Stimulated activated CD8-positive, alpha-beta memory T cell treated with anti-CD3 and anti-CD28 coated beads, Interleukin-7, amount 100 ng/mL, for 1 hour (primary cell): ENCODE measurements around the gene ADGB.
"Not testable (repeated sequence)": the region's sequence is repeated elsewhere in the genome, so short reads cannot be mapped to it uniquely, and the experiment has no call there.

ENCODE experiments used
- DNase-seq, 2 donors: peaks; one replicate each; pipeline ENCODE4 v3.0.0-alpha.2; 2020; ENCODE audit warnings: low read depth in 2 of 2

The ADGB gene

DNA sequence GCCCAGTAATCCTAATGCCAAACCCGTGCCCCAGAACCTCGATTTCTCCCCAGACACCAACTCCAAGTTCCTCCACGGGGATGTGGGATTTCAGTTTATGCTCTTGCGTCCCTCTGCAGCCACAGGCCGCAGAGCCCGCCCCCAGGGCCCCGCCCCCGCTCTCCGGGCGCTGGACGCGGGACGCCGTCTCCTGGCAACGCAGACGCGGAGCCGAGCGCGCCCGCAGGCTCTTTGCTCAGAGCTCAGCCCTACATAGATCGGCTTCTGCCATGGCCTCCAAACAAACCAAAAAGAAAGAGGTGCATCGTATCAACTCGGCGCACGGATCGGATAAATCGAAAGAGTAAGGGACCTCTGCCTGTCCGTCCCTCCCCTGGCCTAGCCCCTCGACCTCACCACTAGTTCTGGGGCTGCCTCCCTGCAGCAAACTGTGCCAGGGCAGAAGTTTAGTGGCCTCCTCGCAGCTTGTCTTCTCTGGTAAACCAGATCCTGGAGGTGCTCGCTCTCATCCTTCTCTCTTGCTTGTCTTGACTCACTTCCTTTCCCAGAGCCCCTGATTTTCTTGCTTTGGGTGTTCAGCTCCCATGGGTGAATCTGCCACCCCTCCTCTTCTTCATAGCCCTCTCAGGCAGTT is at the start of gene ADGB:
Gene ADGB, plus strand, starts transcription at position 201 of the 634 bp plus-strand sequence. Its CDS starts 69 bp downstream, at position 270.
- DNase-seq, result no peak

DNA sequence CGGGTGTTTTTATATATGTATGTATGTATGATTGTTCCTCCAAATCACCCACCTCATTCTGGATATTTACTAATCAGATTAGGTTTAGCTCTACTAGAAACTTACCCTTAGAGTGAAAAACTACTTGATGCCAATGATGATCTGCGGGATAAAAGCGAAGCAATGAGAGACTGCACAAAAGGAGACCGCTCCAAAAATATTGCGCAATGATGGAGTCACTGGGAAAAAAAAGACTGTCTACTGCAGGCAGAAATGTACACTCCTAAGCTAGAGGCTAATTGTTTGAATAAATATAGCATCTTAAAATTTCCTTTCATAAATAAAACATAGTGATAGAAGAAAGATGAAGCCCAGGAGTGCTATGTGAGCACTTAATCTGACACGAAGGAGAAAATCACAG is 47.9 kb upstream of the ADGB start:
- DNase-seq, result no peak

DNA sequence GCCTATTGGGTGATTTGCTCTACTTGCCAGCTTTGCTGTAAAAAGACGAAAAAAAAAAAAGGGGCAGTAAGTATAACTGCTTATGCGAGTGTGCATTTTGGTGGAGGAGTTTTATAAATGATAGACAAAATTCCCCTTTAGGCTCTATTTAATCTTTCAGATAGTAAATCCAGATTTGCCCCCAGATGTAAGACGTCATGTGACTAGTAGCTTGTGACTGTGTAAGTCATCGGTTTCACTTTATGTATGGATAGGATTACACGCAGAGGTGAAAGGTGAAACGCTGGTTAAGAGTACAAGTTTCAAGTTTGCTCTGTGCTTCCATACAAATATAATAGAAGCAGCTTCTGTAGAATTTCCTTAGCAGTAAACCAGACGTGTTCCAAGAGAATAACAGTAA is 47.2 kb upstream of the ADGB start:
- DNase-seq, result no peak

DNA sequence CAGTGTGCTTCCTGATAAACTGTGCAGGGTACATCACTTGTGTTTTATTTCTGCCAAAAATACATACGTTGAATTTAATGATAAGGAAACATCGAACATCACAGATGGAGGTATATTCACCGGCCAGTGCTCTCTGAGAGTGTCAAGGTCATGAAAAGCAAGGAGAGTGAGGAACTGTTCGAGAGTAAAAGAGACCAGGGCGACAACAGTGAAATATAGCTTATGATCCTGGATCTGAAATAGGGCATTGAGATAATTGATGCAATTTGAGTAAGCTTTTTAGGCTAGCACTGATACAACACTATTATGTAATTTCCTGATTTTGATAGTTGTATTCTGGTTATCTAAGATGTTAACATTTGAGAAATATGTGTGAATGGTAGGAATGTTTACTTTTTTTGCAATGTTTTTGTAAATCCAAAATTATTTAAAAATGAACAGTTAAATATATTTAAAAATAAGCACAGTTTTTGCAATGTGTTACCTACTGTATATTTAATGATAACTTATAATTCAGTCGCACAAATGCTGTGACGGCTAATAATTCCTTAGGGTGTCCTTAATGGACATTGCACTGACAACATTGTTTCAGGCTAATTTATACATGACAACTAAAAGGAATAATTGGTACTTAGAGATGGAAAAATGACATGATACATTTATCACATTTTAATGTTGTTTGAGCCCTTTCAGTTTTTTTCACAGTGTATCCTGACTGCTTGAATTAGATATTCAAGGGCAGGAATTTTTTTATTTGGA is 45.2 kb upstream of the ADGB start:
- no peak for DNase-seq

DNA sequence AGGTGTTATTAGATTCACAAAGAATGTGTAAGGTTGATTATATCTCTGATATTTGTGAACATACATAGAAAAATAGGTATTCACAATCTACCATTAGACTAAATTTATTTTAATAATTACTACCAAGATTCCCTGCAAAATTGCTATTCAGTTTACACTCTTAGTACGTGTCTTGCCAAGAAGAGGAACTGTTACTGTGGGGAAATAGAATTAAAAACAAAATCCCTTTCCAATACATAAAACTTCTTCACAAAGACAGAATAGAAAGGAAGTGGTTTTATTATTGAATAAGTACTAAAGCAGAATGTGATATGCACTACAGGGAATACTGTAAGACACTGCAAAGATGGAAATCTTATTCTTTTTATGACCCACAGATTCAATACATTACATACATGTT is 38.2 kb upstream of the ADGB start:
- DNase-seq, result no peak

DNA sequence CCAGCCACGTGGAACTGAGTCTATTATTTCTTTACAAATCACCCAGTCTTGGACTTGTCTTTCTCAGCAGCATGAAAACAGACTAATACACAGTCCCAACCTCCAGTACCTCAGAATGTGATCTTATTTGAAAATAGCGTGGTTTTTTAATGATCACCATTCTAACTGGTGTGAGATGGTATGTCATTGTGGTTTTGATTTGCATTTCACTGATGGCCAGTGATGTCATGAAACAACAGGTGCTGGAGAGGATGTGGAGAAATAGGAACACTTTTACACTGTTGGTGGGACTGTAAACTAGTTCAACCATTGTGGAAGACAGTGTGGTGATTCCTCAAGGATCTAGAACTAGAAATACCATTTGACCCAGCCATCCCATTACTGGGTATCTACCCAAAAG is 32.1 kb upstream of the ADGB start:
- DNase-seq, result not testable (repeated sequence)

DNA sequence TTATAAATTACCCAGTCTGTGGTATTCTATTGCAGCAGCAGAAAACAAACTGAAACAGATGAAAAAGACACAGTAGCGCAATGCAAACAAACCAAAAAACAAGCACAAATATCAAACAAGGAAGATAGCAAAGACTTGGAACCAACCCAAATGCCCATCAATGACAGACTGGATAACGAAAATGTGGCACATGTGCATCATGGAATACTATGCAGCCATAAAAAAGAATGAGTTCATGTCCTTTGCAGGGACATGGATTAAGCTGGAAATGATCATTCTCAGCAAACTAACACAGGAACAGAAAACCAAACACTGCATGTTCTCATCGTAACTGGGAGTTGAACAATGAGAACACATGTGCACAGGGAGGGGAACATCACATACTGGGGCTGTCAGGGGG is 30.2 kb upstream of the ADGB start:
- not testable (repeated sequence) for DNase-seq

DNA sequence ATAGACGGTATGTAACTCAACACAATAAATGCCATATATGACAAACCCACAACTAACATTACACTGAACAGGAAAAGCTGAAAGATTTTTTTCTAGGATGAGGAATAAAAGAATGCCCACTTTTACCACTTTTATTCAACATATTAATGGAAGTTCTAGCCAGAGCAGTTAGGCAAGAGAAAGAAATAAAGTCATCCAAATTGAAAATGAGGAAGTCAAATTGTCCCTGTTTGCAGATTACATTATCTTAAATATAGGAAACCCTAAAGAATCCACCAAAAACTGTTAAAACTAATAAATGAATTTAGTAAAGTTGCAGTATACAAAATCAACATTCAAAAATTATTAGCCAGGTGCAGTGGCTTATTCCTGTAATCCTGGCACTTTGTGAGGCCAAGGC is 24.6 kb upstream of the ADGB start:
- DNase-seq, result no peak

DNA sequence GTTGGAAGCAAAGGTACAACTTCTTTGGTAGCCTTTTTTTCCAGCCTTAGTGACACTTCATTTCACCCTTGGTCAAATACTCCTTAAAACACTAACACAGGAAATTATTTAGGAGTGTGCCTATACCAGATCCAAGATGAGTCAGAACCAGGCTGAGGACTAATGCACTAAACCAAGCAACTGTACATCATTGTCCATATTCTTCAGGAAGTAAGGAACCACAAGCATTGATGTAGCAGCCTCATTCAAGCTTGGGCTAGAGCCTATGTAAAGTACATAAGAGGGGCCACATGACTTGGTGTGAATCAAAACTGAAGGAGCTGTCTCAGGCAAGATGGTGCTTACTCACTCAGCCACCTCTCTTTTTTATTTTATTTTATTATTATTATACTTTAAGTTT is 20.7 kb upstream of the ADGB start:
- DNase-seq, result no peak

DNA sequence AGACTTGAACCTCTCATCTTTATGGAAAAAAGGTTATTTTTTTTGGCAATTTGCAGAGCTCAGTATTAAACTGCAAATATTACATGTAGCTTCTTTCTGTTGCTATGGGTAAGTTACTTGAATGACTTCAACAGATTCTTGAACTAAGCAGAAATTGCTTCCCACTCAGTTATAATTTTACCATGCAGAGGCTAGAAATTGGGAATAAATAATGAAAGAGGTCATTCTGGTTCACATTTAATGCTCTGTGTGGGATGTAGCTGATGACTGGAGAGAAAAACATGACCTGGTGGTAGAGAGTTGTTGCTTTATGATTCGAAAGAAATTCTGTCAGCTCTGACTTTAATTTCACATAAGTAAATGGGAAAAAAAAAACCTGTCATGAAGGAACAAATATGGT is 16.8 kb upstream of the ADGB start:
- DNase-seq, result no peak

DNA sequence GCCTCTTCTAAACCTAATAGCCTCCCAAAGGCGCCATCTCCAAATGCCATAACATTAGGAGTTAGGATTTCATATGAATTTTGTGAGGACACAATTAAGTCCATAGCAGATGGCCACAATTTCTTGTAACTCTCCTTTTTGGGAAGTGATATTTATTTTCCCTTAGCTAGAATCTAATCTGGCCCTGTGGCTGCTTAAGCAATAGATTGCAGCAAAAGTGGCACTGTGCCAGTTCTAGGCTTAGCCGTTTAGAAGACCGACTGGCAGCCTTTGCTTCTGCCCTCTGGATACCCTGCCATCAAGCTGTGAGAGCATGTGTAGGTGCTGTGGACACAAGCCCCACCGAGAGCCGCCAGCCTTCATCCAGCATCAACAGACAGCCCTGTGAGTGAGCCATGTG is 15.9 kb upstream of the ADGB start:
- no peak for DNase-seq

DNA sequence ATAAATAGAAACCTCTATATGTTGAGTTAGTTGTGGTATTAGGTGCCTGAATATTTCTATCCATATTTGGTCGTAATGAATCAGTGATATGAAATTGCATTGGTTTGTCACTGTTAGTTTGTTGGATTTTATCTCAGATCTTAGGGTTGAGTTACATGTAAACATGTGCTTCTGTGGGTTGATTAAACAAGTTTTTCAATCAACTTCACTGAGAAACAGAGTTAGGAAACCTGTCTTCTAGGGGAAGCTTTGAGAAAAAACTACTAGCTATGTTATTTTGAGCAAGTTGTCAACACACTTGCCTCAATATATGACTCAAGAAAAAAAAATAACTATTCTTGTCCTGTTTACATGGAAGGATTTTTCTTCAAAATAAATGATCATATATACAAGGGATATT is 14.8 kb upstream of the ADGB start:
- DNase-seq, result no peak

DNA sequence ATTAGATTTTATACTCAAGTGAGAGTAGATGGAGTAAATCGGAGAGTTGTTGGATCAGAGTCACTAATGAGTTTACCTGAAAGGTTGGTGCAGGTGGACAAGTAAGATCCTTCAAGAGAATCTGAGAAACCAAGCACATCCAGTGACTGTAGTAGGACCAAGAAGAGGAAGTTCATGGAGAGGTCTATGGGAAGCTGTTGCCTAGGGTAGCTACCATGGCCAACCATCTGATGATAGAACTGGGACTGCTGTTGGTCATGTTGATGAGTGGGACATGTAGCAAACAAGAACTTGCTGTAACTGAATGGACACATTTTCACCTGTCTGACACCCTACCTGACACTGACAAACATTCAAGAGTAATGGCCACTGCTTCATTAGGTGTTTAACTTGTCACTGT is 11.3 kb upstream of the ADGB start:
- no peak for DNase-seq

DNA sequence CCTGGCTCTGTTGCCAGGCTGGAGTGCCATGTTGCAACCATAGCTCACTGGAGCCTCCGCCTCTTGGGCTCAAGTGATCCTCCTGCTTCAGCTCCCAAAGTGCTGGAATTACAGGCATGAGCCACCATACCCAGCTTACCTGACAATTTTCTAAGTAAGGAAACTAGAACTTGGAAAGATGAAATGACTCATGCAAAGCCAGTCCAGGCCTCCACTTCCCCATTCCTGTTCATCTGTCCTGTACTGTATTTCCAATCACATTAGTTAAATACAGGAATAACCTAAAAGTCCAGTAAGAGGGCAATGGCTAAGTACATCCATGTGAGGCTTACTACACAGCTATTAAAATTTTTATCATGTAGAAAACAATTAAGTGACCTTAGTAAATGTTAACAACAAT is 8.3 kb upstream of the ADGB start:
- DNase-seq, result no peak

DNA sequence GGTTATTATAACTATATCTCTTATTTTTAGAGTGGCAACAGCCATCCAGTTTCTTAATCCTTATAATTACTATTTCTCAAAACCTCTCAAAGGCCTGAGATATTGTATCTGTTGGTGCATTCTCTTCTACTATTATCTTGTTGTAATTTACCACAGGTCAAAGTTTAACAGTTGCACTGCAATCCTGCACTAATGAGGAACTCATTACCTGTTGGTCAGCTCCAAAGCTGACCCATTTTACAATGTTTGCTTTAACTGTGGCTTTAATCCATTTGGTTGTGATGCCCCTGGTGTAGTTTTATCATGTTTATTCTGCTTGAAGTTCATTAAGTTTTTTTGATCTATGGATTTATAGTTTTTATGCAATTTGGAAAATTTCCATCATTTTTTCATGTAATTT is 6.3 kb upstream of the ADGB start:
- DNase-seq, result no peak

DNA sequence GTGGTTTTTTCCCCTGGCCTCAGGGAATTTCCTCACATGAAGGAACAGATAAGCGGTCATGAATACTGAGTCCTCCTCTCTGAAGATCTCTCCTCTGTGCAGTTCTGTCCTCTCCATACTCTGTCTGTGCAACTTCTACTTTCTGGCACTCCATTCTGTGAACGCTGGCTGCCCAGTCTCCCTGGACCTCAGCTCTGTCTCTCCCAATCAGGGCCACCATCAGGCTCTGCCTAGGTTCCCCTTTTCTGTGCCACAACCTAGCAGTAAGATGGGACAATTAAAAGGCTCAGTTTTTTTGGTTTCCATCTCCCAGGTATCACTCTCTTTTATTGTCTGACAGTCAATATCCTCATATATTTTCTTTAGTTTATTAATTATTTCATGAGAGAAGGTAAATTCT is 4.8 kb upstream of the ADGB start:
- DNase-seq, result no peak

DNA sequence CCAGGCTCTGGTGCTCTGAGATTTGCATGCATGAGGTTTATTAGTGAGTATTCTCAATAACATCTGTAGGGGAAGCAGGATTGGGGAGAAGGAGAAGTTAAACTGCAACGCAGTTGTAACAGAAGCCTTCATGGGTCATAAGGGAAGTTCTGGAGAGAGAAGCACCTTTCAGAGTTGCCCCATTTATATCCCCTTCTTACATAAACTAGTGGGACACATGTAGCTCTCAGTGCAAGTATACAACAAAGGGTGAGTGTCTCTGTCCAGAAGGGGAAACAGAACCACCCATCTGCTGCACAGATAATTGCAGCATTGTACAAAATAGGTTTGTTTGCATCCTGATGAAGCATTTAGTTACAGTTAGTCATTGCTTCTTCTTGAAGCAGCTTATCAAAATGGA is 4.3 kb upstream of the ADGB start:
- DNase-seq, result no peak

DNA sequence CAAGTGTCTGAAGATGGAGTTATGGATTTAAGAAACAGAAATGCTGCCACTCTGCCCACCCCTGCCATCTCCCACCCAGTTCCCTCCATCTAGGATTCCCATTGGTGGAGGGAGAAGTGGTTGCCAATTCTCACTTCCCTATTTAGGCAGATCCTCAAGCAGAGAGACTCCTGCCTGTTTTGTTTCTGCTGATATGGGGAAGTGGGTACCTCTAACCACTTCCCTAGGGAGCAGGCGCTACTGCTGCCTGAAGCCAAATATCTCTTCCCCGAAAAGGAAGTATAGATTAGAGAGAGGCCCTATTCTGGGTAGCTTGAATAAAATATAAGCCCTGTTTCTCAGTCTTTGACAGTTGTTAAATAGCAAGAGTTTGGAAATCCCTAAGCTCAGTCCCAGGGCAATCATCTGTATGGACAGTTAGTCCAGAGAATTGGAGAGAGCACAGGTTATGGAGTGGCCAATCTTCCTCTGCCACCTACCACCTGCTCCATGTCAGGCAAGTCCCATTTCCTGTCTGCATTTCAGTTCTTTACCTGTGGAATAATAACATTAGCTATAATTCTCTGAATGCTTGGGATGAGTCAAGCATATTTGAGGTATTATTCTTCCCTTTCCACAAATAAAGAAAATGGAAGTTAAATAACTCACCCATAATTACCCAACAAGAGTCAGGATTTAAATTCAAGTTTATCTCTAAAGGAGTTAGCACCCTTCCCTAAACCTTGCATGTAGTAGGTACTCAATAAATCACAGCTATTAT is 2.6 kb upstream of the ADGB start:
- no peak for DNase-seq

DNA sequence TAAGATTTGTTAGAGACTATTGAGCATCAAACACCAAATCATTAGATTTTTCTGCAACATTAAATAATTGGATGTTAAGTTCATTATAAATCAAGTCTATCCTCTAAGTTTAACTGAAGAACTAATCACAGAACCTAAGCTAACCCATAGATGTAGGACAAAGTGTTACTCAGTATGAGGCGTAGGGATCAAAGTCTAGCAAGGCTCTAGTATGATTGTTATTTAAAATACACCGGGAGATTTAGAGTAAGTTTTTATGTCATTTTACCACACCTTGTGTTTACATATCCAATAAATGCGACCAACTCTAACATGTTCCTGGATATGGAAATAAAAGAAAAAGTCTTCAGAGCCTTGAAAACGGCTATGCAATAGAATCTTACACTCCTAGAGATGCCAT is 2.6 kb downstream of the ADGB start:
- no peak for DNase-seq

DNA sequence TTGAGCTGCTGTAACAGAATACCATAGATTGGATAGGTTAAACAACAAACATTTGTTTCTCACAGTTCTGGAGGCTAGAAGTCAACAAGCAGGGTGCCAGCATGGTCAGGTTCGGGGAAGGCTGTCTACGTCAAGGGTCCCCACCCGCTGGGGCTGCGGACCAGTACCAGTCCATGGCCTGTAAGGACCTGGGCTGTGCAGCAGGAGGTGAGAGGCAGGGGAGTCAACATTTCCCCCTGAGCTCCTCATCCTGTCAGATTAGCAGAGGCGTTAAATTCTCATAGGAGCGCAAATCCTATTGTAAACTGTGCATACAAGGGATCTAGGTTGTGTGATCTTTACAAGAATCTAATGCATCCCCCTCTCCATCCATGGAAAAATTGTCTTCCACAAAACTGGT is 3.8 kb downstream of the ADGB start:
- no peak for DNase-seq

DNA sequence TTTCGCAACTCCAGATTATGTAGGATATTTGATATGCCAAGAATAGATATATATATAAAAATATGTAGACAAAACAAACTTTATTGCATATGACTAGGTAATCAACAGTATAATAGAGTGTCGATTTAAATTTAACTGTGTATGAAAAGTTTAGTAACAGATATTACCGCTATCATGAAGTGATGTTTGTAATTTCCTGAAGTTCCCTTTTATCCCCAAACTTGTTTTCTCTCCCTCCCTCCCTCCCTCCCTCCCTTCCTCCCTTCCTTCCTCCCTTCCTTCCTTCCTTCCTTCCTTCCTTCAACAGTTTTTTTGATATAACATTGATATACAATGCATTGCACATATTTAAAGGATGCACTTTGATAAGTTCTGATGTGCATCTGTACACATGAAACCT is 15.2 kb downstream of the ADGB start:
- DNase-seq, result no peak

DNA sequence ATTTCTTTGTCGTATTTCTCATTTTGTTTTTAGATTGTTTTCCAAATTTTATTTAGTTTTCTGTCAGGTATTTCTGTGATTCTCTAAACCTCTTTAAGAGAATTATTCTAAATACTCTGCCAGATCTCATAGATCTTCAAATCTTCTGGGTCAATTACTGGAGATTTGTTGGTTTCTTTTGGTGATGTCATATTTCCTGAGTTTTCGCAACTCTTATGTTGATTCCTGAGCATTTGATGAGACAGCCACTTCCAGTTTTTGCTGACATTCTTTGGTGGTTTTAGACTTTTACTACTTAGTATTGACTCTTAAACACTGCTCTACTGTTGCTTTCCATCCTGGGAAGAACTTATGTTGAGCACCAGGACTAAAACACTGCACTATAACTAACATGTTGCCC is 21.9 kb downstream of the ADGB start:
- DNase-seq, result no peak

DNA sequence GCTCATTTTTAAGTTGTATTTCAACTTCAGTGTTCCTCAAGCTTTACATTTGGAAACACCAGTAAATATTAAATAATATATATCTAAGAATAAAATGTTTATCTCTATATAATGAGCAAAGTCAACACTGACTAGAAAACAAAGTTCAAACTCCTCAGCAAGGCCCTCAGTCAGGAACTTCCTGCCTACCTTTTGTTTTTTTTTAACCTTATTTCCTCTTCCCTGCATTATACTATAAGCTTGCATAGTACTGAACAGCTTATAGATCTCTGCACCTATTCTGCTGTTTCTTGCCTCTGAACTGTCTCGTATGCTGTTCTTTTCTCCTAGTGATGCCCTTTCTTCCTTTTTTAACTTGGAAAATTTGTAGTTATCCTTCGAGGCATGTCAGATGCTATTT is 29.6 kb downstream of the ADGB start:
- DNase-seq, result no peak
